MM.1S (cell line): ENCODE measurements around the gene CHST7.

Source experiments
- DNase-seq: peaks from one replicate; pipeline ENCODE4 v3.0.0-alpha.2; 2015
- H2AFZ ChIP-seq: fragments of 300-600 bp; sonication (generic); 2 replicates; pipeline ENCODE4 v1.6.0; 2016; ENCODE audit warnings: antibody characterized with exemption, low read length
- H3F3A ChIP-seq: fragments of 300-600 bp; sonication (generic); 2 replicates; pipeline ENCODE4 v1.6.1; 2016; ENCODE audit warnings: mild to moderate bottlenecking, antibody characterized with exemption, low read length, moderate library complexity, mixed read lengths; ENCODE audit not compliant: insufficient read depth
- H3K27ac ChIP-seq: fragments of 300-600 bp; sonication (generic); 2 replicates; pipeline ENCODE4 v1.5.1; 2016; ENCODE audit warnings: mild to moderate bottlenecking, low read length
- H3K27me3 ChIP-seq: fragments of 300-600 bp; sonication (generic); replicated peaks from 2 replicates; pipeline ENCODE4 v1.6.0; 2016; ENCODE audit warnings: low read length; ENCODE audit not compliant: insufficient read depth
- H3K36me3 ChIP-seq: fragments of 300-600 bp; sonication (generic); replicated peaks from 2 replicates; pipeline ENCODE4 v1.6.1; 2016; ENCODE audit warnings: mild to moderate bottlenecking, low read length, mixed read lengths; ENCODE audit not compliant: insufficient read depth
- H3K4me1 ChIP-seq: fragments of 300-600 bp; sonication (generic); 2 replicates; pipeline ENCODE4 v1.6.1; 2016; ENCODE audit warnings: low read length, mixed read lengths
- H3K4me2 ChIP-seq: fragments of 300-600 bp; sonication (generic); 2 replicates; pipeline ENCODE4 v1.6.0; 2016; ENCODE audit warnings: low read depth, low read length
- H3K4me3 ChIP-seq: fragments of 300-600 bp; sonication (generic); 2 replicates; pipeline ENCODE4 v1.5.1; 2016; ENCODE audit warnings: low read length, mixed read lengths
- H3K79me2 ChIP-seq: fragments of 300-600 bp; sonication (generic); 2 replicates; pipeline ENCODE4 v1.6.1; 2016; ENCODE audit warnings: mixed run types, low read length, mixed read lengths
- H3K9ac ChIP-seq: fragments of 300-600 bp; sonication (generic); 2 replicates; pipeline ENCODE4 v1.6.1; 2016; ENCODE audit warnings: low read length, mixed read lengths
- H3K9me2 ChIP-seq: fragments of 300-600 bp; sonication (generic); replicated peaks from 2 replicates; pipeline ENCODE4 v1.6.1; 2016; ENCODE audit warnings: mild to moderate bottlenecking, low read length, mixed read lengths; ENCODE audit not compliant: insufficient read depth
- H3K9me3 ChIP-seq: fragments of 300-600 bp; sonication (generic); replicated peaks from 2 replicates; pipeline ENCODE4 v1.6.1; 2016; ENCODE audit warnings: mild to moderate bottlenecking, low read length, mixed read lengths; ENCODE audit not compliant: insufficient read depth
- H4K20me1 ChIP-seq: fragments of 300-600 bp; sonication (generic); 2 replicates; pipeline ENCODE4 v1.6.1; 2016; ENCODE audit warnings: mild to moderate bottlenecking, low read length, moderate library complexity, mixed read lengths; ENCODE audit not compliant: insufficient read depth
- EZH2 ChIP-seq: fragments of 300-600 bp; sonication (generic); optimal IDR thresholded peaks from 2 replicates; pipeline ENCODE3; 2017; ENCODE audit warnings: low read depth, mild to moderate bottlenecking, antibody characterized with exemption, low read length, mixed read lengths
- EZH2phosphoT487 ChIP-seq: fragments of 300-600 bp; sonication (generic); IDR thresholded peaks from 2 replicates; pipeline ENCODE4 v1.6.1; 2018; ENCODE audit warnings: antibody characterized with exemption, low read length
- TF ChIP-seq, protein P1 (sequence below): fragments of 300-600 bp; sonication (generic); IDR thresholded peaks from 2 replicates; pipeline ENCODE4 v1.5.1; 2016; ENCODE audit warnings: antibody characterized with exemption, low read length, mixed read lengths

CHST7 gene

DNA sequence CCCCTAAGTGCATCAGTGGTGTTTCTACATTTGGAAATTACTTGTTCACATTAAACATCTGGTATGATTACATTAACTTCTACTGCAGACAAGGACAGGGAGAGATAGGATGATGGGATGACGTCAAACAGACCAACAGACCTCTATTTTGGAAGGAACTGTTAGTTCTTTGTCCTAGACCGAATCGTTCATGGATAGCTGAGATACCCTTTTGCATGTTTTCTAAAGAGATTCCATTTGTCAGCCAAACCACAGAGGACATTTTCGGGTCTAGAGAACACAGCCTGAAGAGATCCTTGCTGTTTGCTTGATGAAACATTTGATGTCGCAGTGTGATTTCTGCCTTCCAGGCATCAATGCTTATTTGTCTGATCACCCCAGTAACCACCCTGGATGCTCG, 27.7 kb downstream of the CHST7 start:
- Histone ChIP-seq H3K79me2 (no peaks in the 10 kb centered on the region), H3K4me2 (no peak overlapping the region), H3K9me3 (no peaks in the 10 kb centered on the region), H3K4me1 (no peaks in the 10 kb centered on the region), H3K9ac (no peak overlapping the region), H2AFZ (no peak overlapping the region), H3K4me3 (no peak overlapping the region), H3K36me3 (no peaks in the 10 kb centered on the region), H3K27ac (no peak overlapping the region), H3F3A (no peaks in the 10 kb centered on the region), H3K27me3 (no peaks in the 10 kb centered on the region), H3K9me2 (no peaks in the 10 kb centered on the region), H4K20me1 (no peaks in the 10 kb centered on the region)
- TF ChIP-seq, protein P1, sequence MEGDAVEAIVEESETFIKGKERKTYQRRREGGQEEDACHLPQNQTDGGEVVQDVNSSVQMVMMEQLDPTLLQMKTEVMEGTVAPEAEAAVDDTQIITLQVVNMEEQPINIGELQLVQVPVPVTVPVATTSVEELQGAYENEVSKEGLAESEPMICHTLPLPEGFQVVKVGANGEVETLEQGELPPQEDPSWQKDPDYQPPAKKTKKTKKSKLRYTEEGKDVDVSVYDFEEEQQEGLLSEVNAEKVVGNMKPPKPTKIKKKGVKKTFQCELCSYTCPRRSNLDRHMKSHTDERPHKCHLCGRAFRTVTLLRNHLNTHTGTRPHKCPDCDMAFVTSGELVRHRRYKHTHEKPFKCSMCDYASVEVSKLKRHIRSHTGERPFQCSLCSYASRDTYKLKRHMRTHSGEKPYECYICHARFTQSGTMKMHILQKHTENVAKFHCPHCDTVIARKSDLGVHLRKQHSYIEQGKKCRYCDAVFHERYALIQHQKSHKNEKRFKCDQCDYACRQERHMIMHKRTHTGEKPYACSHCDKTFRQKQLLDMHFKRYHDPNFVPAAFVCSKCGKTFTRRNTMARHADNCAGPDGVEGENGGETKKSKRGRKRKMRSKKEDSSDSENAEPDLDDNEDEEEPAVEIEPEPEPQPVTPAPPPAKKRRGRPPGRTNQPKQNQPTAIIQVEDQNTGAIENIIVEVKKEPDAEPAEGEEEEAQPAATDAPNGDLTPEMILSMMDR: no peak
- TF ChIP-seq EZH2: no peak
- TF ChIP-seq EZH2phosphoT487: no peak
- no peak for DNase-seq

DNA sequence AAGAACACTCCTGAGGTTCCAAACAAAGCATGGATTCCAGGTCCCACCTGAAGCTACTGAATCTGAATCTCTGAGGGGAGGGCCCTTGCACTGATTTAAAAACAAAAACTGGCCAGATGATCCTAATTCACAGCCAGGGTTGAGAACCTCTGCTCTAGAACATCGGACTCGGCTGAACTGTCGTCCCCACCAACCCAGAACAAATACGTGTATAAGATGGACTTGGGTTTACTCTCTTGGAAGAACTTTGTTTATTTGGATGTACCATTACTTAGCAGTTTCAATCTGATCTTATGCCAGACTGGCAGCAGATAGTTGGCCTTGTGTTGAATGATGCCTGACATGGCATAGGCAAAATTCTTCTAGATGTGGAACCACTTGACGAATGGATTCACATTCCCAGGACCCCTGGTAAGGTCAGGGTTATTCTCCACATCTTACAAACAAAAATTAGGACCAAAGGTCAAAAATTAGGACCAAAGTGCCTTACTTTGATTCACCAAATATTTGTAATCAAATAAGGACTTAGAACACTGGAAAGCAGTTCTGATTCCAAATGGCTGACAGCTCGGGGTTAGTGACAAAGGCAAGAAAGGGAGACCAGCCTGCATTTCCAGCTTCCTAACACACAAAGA, 29.0 kb downstream of the CHST7 start:
- H3F3A ChIP-seq: no peaks in the 10 kb centered on the region
- H3K9me3 ChIP-seq: no peaks in the 10 kb centered on the region
- no peak overlapping the region for H3K4me2 ChIP-seq
- H3K36me3 ChIP-seq: no peaks in the 10 kb centered on the region
- no peak overlapping the region for H3K27ac ChIP-seq
- H3K4me1 ChIP-seq: no peaks in the 10 kb centered on the region
- TF ChIP-seq EZH2 (no peak), EZH2phosphoT487 (no peak)
- TF ChIP-seq, protein P1: no peak
- no peak overlapping the region for H3K4me3 ChIP-seq
- no peaks in the 10 kb centered on the region for H4K20me1 ChIP-seq
- H3K27me3 ChIP-seq: no peaks in the 10 kb centered on the region
- no peak overlapping the region for H3K9ac ChIP-seq
- H3K79me2 ChIP-seq: no peaks in the 10 kb centered on the region
- no peak overlapping the region for H2AFZ ChIP-seq
- no peaks in the 10 kb centered on the region for H3K9me2 ChIP-seq
- DNase-seq: no peak

DNA sequence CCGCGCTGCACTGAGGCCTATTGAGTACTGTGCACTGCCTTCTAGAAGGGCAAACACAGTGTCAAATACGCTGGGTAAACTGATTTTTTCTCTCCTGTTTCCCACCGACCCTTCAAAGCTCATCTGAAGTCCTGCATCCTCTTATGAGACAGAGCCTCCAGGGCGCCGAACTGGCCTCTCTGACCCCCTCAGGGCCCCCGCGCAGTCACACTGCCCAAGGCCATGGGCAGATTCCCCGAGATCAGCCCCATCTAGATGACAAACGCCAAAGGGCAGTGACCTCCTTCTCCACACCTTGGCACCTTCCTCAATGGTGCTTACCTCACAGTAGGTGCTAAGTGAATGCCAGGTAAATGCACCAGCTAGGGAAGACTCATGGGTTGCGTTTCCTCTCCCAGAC, 34.4 kb downstream of the CHST7 start:
- Histone ChIP-seq H3F3A (no peaks in the 10 kb centered on the region), H3K36me3 (no peaks in the 10 kb centered on the region), H3K27me3 (no peaks in the 10 kb centered on the region), H3K79me2 (no peaks in the 10 kb centered on the region), H3K4me3 (no peak overlapping the region), H3K4me1 (no peaks in the 10 kb centered on the region), H3K9me2 (no peaks in the 10 kb centered on the region), H3K9ac (no peak overlapping the region), H2AFZ (no peak overlapping the region), H3K4me2 (no peak overlapping the region), H4K20me1 (no peaks in the 10 kb centered on the region), H3K9me3 (no peaks in the 10 kb centered on the region), H3K27ac (no peak overlapping the region)
- DNase-seq: no peak
- TF ChIP-seq, protein P1: no peak
- TF ChIP-seq EZH2phosphoT487 (no peak), EZH2 (no peak)
